Pancreas (tissue), 10 donors: ENCODE data around the gene BMP5. TPM values are rescaled to one million over a fixed set of nuclear protein-coding genes. Genes with fewer than 3 reads are reported as not detected.

Experiments
- ATAC-seq, 4 donors: fragments of 200-7000 bp; cut with Tn5 transposase; one replicate each; pipeline versions ENCODE4 v1.8.0 to v1.9.1; 2020; ENCODE audit warnings: mild to moderate bottlenecking in 4 of 4, moderate library complexity in 4 of 4
- DNase-seq, 6 donors: peaks; one replicate each; pipeline ENCODE4 v3.0.0-alpha.2; 2020
- FAIRE-seq: peaks from 2 replicates; lab custom pipeline; 2012; peaks lifted over from hg19 to GRCh38; lab: Jason Lieb, UNC
- H3K27ac ChIP-seq, 4 donors: fragments of 200-600 bp; sonication (generic); 1 replicate in 3 of 4; 2 replicates in 1 of 4; pipeline versions ENCODE4 v1.5.0 to v1.8.0; 2020
- H3K27me3 ChIP-seq, 4 donors: fragments of 200-600 bp; one replicate each; pipeline ENCODE4 v1.8.0; 2021
- H3K36me3 ChIP-seq, 3 donors: fragments of 200-600 bp; sonication (generic) in 1 of 3; one replicate each; pipeline versions ENCODE4 v1.5.0 to v1.8.0; 2020 to 2021
- H3K4me1 ChIP-seq, 3 donors: fragments of 200-600 bp; one replicate each; pipeline ENCODE4 v1.8.0; 2021
- H3K4me3 ChIP-seq, 4 donors: fragments of 200-600 bp; sonication (generic) in 2 of 4; one replicate each; pipeline versions ENCODE4 v1.5.0 to v1.8.0; 2020 to 2021
- H3K9me3 ChIP-seq, 4 donors: fragments of 200-600 bp; one replicate each; pipeline ENCODE4 v1.8.0; 2021
- CTCF ChIP-seq, 4 donors: fragments of 200-600 bp; sonication (generic) in 3 of 4; IDR thresholded peaks; one replicate each; pipeline versions ENCODE4 v1.5.0 to v1.8.0; 2021; ENCODE audit warnings: antibody characterized with exemption in 4 of 4
- WGBS, 2 donors: extraction: QIAGEN DNeasy Blood & Tissue Kit; methylation state at CpG; one replicate each; pipeline ENCODE4 v1.1.7; 2013; 5-methylcytosine and 5-hydroxymethylcytosine counted together
- intact Hi-C, 3 donors: fragments of 100-400 bp; cut with DNase I; formaldehyde crosslinking; loops; one replicate each; pipeline versions ENCODE4 v1.11.1 to v1.14.2; 2022
- polyA plus RNA-seq, 2 donors: library from polyadenylated mRNA; stranded (reverse); fragments of 200-250 nt; gene quantifications; one replicate each; pipeline ENCODE4 v1.2.3, GENCODE V29; 2013
- total RNA-seq, 6 donors: library from RNA; stranded (reverse); fragmentation: NEBNext Ultra II Directional in 4 of 6; extraction: Animal tissue kit (Norgen Biotek cat#: 25700) in 4 of 6; gene quantifications; one replicate each; pipeline versions ENCODE4 v1.2.1 to v1.2.4, GENCODE V29; 2021 to 2023
- donor health status: healthy with polysubstance abuse.
- donor health status: DM: no; HTN: no; CAD: no; lungs with moderate emphysema.
- donor health status: DM: no; HTN: no; CAD: no.
- donor health status: control.
- donor health status: control.
- donor health status: Bipolar disorder and iron deficiency.
- donor health status: DM: yes; HTN: yes; CAD: no.
- donor health status: DM: no; HTN: no; CAD: no.
- donor health status: DM: no; HTN: no; CAD: no.
- donor health status: DM: yes; HTN: yes; CAD: no.

The BMP5 gene
- total and polyA plus RNA-seq, 8 donors = 0.32 to 6.2 (median 1.0) TPM

- H3K9me3 ChIP-seq = no peaks in the 10 kb centered on the region
- H3K4me3 ChIP-seq = no peak overlapping the region
- DNase-seq (no peak), FAIRE-seq (no peak), ATAC-seq (no peak)
- TF ChIP-seq CTCF (IDR thresholded peaks at IDR 0.05) = no peak
- no peaks in the 10 kb centered on the region for H3K27me3 ChIP-seq
- H3K4me1 ChIP-seq = no peaks in the 10 kb centered on the region
- intact Hi-C loops = no loop called here
- H3K36me3 ChIP-seq = no peaks in the 10 kb centered on the region
- WGBS, 2 donors = 91 to 98% methylated on average over 1 of the region's 1 CpG
- H3K27ac ChIP-seq = no peak overlapping the region
Measured at GRCh38 chr6:55777469-55777868, 97.9 kb downstream of the BMP5 start.

- H3K36me3 ChIP-seq = no peaks in the 10 kb centered on the region
- H3K4me3 ChIP-seq = no peak overlapping the region
- H3K27ac ChIP-seq = no peak overlapping the region
- no peaks in the 10 kb centered on the region for H3K9me3 ChIP-seq
- no peak for DNase-seq
- no peak for FAIRE-seq
- no peak for TF ChIP-seq CTCF (IDR thresholded peaks at IDR 0.05)
- peak in 1 of 4 donors; percentile 42 for ATAC-seq
- WGBS, 2 donors = 20% methylated on average over 1 of the region's 1 CpG
- no peaks in the 10 kb centered on the region for H3K4me1 ChIP-seq
- no peaks in the 10 kb centered on the region for H3K27me3 ChIP-seq
- intact Hi-C loops = no loop called here
Measured at GRCh38 chr6:55776113-55776512, 99.3 kb downstream of the BMP5 start.

DNA sequence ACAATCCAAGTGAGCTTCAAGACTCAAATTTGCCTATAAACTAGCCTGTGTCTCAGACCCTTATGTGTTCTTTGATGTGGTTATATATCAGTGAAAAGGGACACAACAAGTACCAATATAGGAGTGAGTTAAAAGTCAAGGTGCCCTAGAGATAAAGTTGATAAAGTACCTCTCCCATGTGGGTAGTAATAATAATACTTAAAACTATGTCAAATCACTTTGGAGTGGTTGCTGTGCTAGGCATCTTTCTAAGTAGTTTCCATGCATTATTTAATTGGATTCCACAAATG, 100.4 kb downstream of the BMP5 start:
- Histone ChIP-seq H3K4me3 (no peak overlapping the region), H3K36me3 (no peaks in the 10 kb centered on the region), H3K27ac (no peak overlapping the region), H3K9me3 (no peaks in the 10 kb centered on the region), H3K4me1 (no peaks in the 10 kb centered on the region), H3K27me3 (no peaks in the 10 kb centered on the region)
- ATAC-seq = no peak
- TF ChIP-seq CTCF (IDR thresholded peaks at IDR 0.05) = no peak
- intact Hi-C loops = no loop called here
- no peak for FAIRE-seq
- DNase-seq = no peak

- FAIRE-seq (no peak), ATAC-seq (no peak), DNase-seq (no peak)
- no peaks in the 10 kb centered on the region for H3K4me1 ChIP-seq
- H3K9me3 ChIP-seq = no peaks in the 10 kb centered on the region
- 68 to 81% methylated on average over 5 of the region's 5 CpGs for WGBS, 2 donors
- intact Hi-C loops = no loop called here
- H3K36me3 ChIP-seq = no peaks in the 10 kb centered on the region
- no peak for TF ChIP-seq CTCF (IDR thresholded peaks at IDR 0.05)
- no peaks in the 10 kb centered on the region for H3K27me3 ChIP-seq
- H3K4me3 ChIP-seq = no peak overlapping the region
- no peak overlapping the region for H3K27ac ChIP-seq
Measured at GRCh38 chr6:55774286-55775028, 100.9 kb downstream of the BMP5 start.

DNA sequence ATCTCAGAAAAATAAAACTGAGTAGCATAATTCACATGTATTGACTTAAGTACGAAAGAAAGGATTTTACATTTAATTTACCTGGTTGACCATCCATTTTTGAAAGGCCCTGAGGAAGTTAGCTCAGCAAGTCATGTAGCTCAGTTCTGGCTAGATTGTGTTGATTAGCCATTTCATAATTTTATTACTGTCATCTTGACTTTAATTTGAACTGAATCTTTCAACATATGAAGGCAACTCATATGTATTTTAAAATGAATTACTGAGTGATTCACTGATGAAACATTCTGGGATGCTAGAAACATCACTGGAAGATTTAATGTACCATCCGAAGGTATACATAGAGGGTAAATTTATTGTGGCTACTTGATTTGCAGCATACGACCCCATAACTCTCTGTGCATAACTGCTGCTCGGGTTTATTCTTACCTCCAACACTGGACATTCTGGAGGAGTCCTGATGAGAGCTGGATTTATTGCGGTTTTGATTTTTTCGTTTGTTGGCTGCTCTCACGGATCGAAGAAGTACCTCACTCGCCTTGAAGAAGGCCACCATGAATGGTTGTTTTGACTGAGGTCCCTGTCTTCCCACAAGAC, 101.7 kb downstream of the BMP5 start:
- Histone ChIP-seq H3K9me3 (no peaks in the 10 kb centered on the region), H3K4me3 (no peak overlapping the region), H3K27me3 (no peaks in the 10 kb centered on the region), H3K36me3 (no peaks in the 10 kb centered on the region), H3K4me1 (no peaks in the 10 kb centered on the region), H3K27ac (no peak overlapping the region)
- ATAC-seq (no peak), DNase-seq (no peak), FAIRE-seq (no peak)
- WGBS, 2 donors = 84 to 88% methylated on average over 9 of the region's 9 CpGs
- intact Hi-C loops = no loop called here
- TF ChIP-seq CTCF (IDR thresholded peaks at IDR 0.05) = no peak
